Measurements from ENCODE around the gene SS18. TPM values are rescaled to one million over a fixed set of nuclear protein-coding genes. Genes with fewer than 3 reads are reported as not detected.

Gene SS18
- total and polyA plus RNA-seq, 5 donors = 24.6 to 41.9 (median 39.7) TPM

- Histone ChIP-seq H3K27me3 (ENCODE audit: control insufficient read depth, insufficient read depth) (no peaks in the 10 kb centered on the region), H3K4me3 (ENCODE audit: low read length) (no peak overlapping the region), H3K9me3 (ENCODE audit: control insufficient read depth, low read length) (no peaks in the 10 kb centered on the region), H3K4me1 (ENCODE audit: control insufficient read depth, insufficient read depth, low read length) (no peaks in the 10 kb centered on the region), H3K27ac (ENCODE audit: low read length) (no peak overlapping the region)
- ATAC-seq (no peak), DNase-seq (no peak)
- intact Hi-C loops (cut with DNase I) = no loop called here
- 73% methylated on average over 5 of the region's 5 CpGs for WGBS
These were observed 13.2 kb upstream of the SS18 start for GRCh38 chr18:26103579-26103978.

GRCh38 chr18:26097563-26097962, 7.2 kb upstream of the SS18 start:
- Histone ChIP-seq H3K27ac (ENCODE audit: low read length) (no peak overlapping the region), H3K9me3 (ENCODE audit: control insufficient read depth, low read length) (no peaks in the 10 kb centered on the region), H3K4me3 (ENCODE audit: low read length) (no peak overlapping the region), H3K27me3 (ENCODE audit: control insufficient read depth, insufficient read depth) (no peaks in the 10 kb centered on the region), H3K4me1 (ENCODE audit: control insufficient read depth, insufficient read depth, low read length) (no peaks in the 10 kb centered on the region)
- ATAC-seq (no peak), DNase-seq (no peak)
- 96% methylated on average over 5 of the region's 5 CpGs for WGBS
- intact Hi-C loops (cut with DNase I) = no loop called here

- ATAC-seq (no peak), DNase-seq (no peak)
- no peak overlapping the region for H3K27ac ChIP-seq (ENCODE audit: low read length)
- H3K4me3 ChIP-seq (ENCODE audit: low read length) = no peak overlapping the region
- intact Hi-C loops (cut with DNase I) = no loop called here
- no peaks in the 10 kb centered on the region for H3K4me1 ChIP-seq (ENCODE audit: control insufficient read depth, insufficient read depth, low read length)
- H3K27me3 ChIP-seq (ENCODE audit: control insufficient read depth, insufficient read depth) = no peaks in the 10 kb centered on the region
- no peaks in the 10 kb centered on the region for H3K9me3 ChIP-seq (ENCODE audit: control insufficient read depth, low read length)
- WGBS = 97% methylated on average over 1 of the region's 1 CpG
These were observed 6.4 kb upstream of the SS18 start for GRCh38 chr18:26096852-26097251.

GRCh38 chr18:26091047-26091630, 726 bp upstream of the SS18 start:
- no peaks in the 10 kb centered on the region for H3K9me3 ChIP-seq (ENCODE audit: control insufficient read depth, low read length)
- H3K27ac ChIP-seq (ENCODE audit: low read length) = peak overlapping the region; percentile 99
- peak overlapping the region; percentile 75 for H3K4me3 ChIP-seq (ENCODE audit: low read length)
- ATAC-seq (peak; percentile 46 to 53), DNase-seq (peak; percentile 77 to 88 (median 87))
- no peaks in the 10 kb centered on the region for H3K4me1 ChIP-seq (ENCODE audit: control insufficient read depth, insufficient read depth, low read length)
- intact Hi-C loops (cut with DNase I) = no loop called here
- whole genome bisulfite sequencing = 2% methylated on average over 29 of the region's 29 CpGs
- H3K27me3 ChIP-seq (ENCODE audit: control insufficient read depth, insufficient read depth) = no peaks in the 10 kb centered on the region

- intact Hi-C loops (cut with DNase I) = no loop called here
- ATAC-seq (no peak), DNase-seq (no peak)
- Histone ChIP-seq H3K27me3 (ENCODE audit: control insufficient read depth, insufficient read depth) (no peaks in the 10 kb centered on the region), H3K27ac (ENCODE audit: low read length) (peak overlapping the region; percentile 99), H3K9me3 (ENCODE audit: control insufficient read depth, low read length) (no peaks in the 10 kb centered on the region), H3K4me3 (ENCODE audit: low read length) (peak overlapping the region; percentile 75), H3K4me1 (ENCODE audit: control insufficient read depth, insufficient read depth, low read length) (no peaks in the 10 kb centered on the region)
- WGBS = 1% methylated on average over 35 of the region's 35 CpGs
These were observed 902 bp downstream of the SS18 start for GRCh38 chr18:26089293-26090129.

- H3K9me3 ChIP-seq (ENCODE audit: control insufficient read depth, low read length) = no peaks in the 10 kb centered on the region
- intact Hi-C loops (cut with DNase I) = no loop called here
- peak overlapping the region; percentile 75 for H3K4me3 ChIP-seq (ENCODE audit: low read length)
- ATAC-seq = no peak
- no peaks in the 10 kb centered on the region for H3K27me3 ChIP-seq (ENCODE audit: control insufficient read depth, insufficient read depth)
- 34% methylated on average over 3 of the region's 3 CpGs for WGBS
- no peaks in the 10 kb centered on the region for H3K4me1 ChIP-seq (ENCODE audit: control insufficient read depth, insufficient read depth, low read length)
- DNase-seq = no peak
- H3K27ac ChIP-seq (ENCODE audit: low read length) = no peak overlapping the region
These were observed 1.9 kb downstream of the SS18 start for GRCh38 chr18:26088487-26088886.

GRCh38 chr18:26086959-26087358, 3.5 kb downstream of the SS18 start:
- ATAC-seq (no peak), DNase-seq (no peak)
- H3K9me3 ChIP-seq (ENCODE audit: control insufficient read depth, low read length) = no peaks in the 10 kb centered on the region
- H3K4me1 ChIP-seq (ENCODE audit: control insufficient read depth, insufficient read depth, low read length) = no peaks in the 10 kb centered on the region
- WGBS = 94% methylated on average over 6 of the region's 6 CpGs
- no peaks in the 10 kb centered on the region for H3K27me3 ChIP-seq (ENCODE audit: control insufficient read depth, insufficient read depth)
- H3K4me3 ChIP-seq (ENCODE audit: low read length) = no peak overlapping the region
- intact Hi-C loops (cut with DNase I) = no loop called here
- H3K27ac ChIP-seq (ENCODE audit: low read length) = no peak overlapping the region

GRCh38 chr18:26085056-26085455, 5.4 kb downstream of the SS18 start:
- DNase-seq (peak in 1 of 3 donors; percentile 27), ATAC-seq (peak in 1 of 2 donors; percentile 32)
- no peaks in the 10 kb centered on the region for H3K4me1 ChIP-seq (ENCODE audit: control insufficient read depth, insufficient read depth, low read length)
- H3K9me3 ChIP-seq (ENCODE audit: control insufficient read depth, low read length) = no peaks in the 10 kb centered on the region
- no peaks in the 10 kb centered on the region for H3K27me3 ChIP-seq (ENCODE audit: control insufficient read depth, insufficient read depth)
- intact Hi-C loops (cut with DNase I) = no loop called here
- no peak overlapping the region for H3K27ac ChIP-seq (ENCODE audit: low read length)
- no peak overlapping the region for H3K4me3 ChIP-seq (ENCODE audit: low read length)
- 63% methylated on average over 5 of the region's 5 CpGs for WGBS

GRCh38 chr18:26083099-26083498, 7.3 kb downstream of the SS18 start:
- WGBS = 97% methylated on average over 3 of the region's 3 CpGs
- Histone ChIP-seq H3K9me3 (ENCODE audit: control insufficient read depth, low read length) (no peaks in the 10 kb centered on the region), H3K4me1 (ENCODE audit: control insufficient read depth, insufficient read depth, low read length) (no peaks in the 10 kb centered on the region), H3K4me3 (ENCODE audit: low read length) (no peak overlapping the region), H3K27me3 (ENCODE audit: control insufficient read depth, insufficient read depth) (no peaks in the 10 kb centered on the region), H3K27ac (ENCODE audit: low read length) (no peak overlapping the region)
- ATAC-seq (no peak), DNase-seq (no peak)
- intact Hi-C loops (cut with DNase I) = no loop called here

GRCh38 chr18:26082475-26082874, 7.9 kb downstream of the SS18 start:
- intact Hi-C loops (cut with DNase I) = no loop called here
- Histone ChIP-seq H3K9me3 (ENCODE audit: control insufficient read depth, low read length) (no peaks in the 10 kb centered on the region), H3K27ac (ENCODE audit: low read length) (no peak overlapping the region), H3K27me3 (ENCODE audit: control insufficient read depth, insufficient read depth) (no peaks in the 10 kb centered on the region), H3K4me1 (ENCODE audit: control insufficient read depth, insufficient read depth, low read length) (no peaks in the 10 kb centered on the region), H3K4me3 (ENCODE audit: low read length) (no peak overlapping the region)
- DNase-seq = no peak
- ATAC-seq = no peak
- 91% methylated on average over 3 of the region's 3 CpGs for WGBS

GRCh38 chr18:26074246-26074645, 16.2 kb downstream of the SS18 start:
- no peak overlapping the region for H3K4me3 ChIP-seq (ENCODE audit: low read length)
- intact Hi-C loops (cut with DNase I) = no loop called here
- ATAC-seq (no peak), DNase-seq (no peak)
- no peaks in the 10 kb centered on the region for H3K4me1 ChIP-seq (ENCODE audit: control insufficient read depth, insufficient read depth, low read length)
- peaks cover 2% of the 10 kb centered on the region for H3K9me3 ChIP-seq (ENCODE audit: control insufficient read depth, low read length)
- no peak overlapping the region for H3K27ac ChIP-seq (ENCODE audit: low read length)
- 81% methylated on average over 2 of the region's 2 CpGs for WGBS
- no peaks in the 10 kb centered on the region for H3K27me3 ChIP-seq (ENCODE audit: control insufficient read depth, insufficient read depth)
